Erythroblast (primary cell): ENCODE data around the gene LRRC66.

ENCODE experiments used
- DNase-seq, 2 experiments: peaks; one replicate each; lab custom pipeline; 2025; lab: John Stamatoyannopoulos, UW
- GATA1 ChIP-seq: IDR thresholded peaks from 2 replicates; pipeline ENCODE4 v1.6.1; 2011; ENCODE audit warnings: low read depth, mild to moderate bottlenecking, control low read depth, low read length, moderate library complexity
- POLR2A ChIP-seq: IDR thresholded peaks from 2 replicates; pipeline ENCODE4 v1.6.1; 2011; ENCODE audit warnings: mild to moderate bottlenecking, low read length

The LRRC66 gene

GRCh38 chr4:51999250-51999649, 20.9 kb downstream of the LRRC66 start:
- no peak for DNase-seq
- no peak for TF ChIP-seq GATA1
- no peak for TF ChIP-seq POLR2A

- DNase-seq, result no peak
- no peak for TF ChIP-seq GATA1
- TF ChIP-seq POLR2A, result no peak
These were observed 21.3 kb downstream of the LRRC66 start for GRCh38 chr4:51998837-51999236.

- TF ChIP-seq POLR2A (no peak), GATA1 (no peak)
- DNase-seq, result no peak
These were observed 22.5 kb downstream of the LRRC66 start for GRCh38 chr4:51997647-51998046.

GRCh38 chr4:51995647-51996220, 24.4 kb downstream of the LRRC66 start:
- TF ChIP-seq GATA1, result no peak
- TF ChIP-seq POLR2A, result no peak
- no peak for DNase-seq

GRCh38 chr4:51965862-51966261, 54.3 kb downstream of the LRRC66 start:
- no peak for TF ChIP-seq GATA1
- no peak for TF ChIP-seq POLR2A
- no peak for DNase-seq

GRCh38 chr4:51963841-51964517, 56.2 kb downstream of the LRRC66 start:
- no peak for TF ChIP-seq POLR2A
- no peak for TF ChIP-seq GATA1
- no peak for DNase-seq

- DNase-seq, result no peak
- TF ChIP-seq POLR2A, result no peak
- no peak for TF ChIP-seq GATA1
These were observed 59.7 kb downstream of the LRRC66 start for GRCh38 chr4:51960486-51960885.

- no peak for DNase-seq
- TF ChIP-seq GATA1 (no peak), POLR2A (no peak)
These were observed 61.8 kb downstream of the LRRC66 start for GRCh38 chr4:51958199-51958968.
